ENCODE measurements around the gene STAT3. TPM values are rescaled to one million over a fixed set of nuclear protein-coding genes. Genes with fewer than 3 reads are reported as not detected.

Gene STAT3
- total RNA-seq, 1 experiment from 2014 or later = 61.0 TPM

DNA sequence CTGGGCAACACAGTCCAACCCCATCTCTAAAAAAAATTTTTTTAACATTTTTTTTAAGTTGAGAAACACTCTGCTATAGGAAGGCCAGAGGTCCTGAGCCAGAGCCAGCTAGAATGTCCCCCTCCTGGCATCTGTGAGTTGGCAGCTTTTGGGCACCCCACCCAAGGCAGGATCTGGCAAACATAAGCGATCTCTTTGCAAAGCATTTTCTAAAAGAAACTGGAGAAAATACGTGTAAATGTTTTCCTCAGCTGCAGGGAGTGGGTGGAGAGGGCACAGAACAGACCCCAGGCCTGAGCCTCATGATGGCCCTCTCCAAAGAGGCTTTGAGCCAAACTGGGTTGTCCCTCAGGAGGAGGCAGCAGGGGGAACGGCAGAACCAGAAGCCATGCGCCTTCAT, 23.1 kb upstream of the STAT3 start:
- peaks cover 95% of the 10 kb centered on the region for H3K79me2 ChIP-seq (ENCODE audit: insufficient read depth, low read length)
- no peak for TF ChIP-seq EGR1 (IDR thresholded peaks at IDR 0.05; ENCODE audit: low read depth)
- TF ChIP-seq SRF (IDR thresholded peaks at IDR 0.05; ENCODE audit: low read depth) = no peak
- TF ChIP-seq TCF7L2 (IDR thresholded peaks at IDR 0.05; ENCODE audit: borderline replicate concordance, extremely low read depth, insufficient read depth, insufficient read length) = no peak
- TF ChIP-seq JUND (IDR thresholded peaks at IDR 0.05) = no peak
- no peak for TF ChIP-seq FOSL1 (IDR thresholded peaks at IDR 0.05; ENCODE audit: low read depth)
- TF ChIP-seq SP1 (IDR thresholded peaks at IDR 0.05; ENCODE audit: low read depth) = no peak
- TF ChIP-seq POLR2AphosphoS5 (IDR thresholded peaks at IDR 0.05; ENCODE audit: low read depth, low read length) = no peak
- TF ChIP-seq EZH2 (IDR thresholded peaks at IDR 0.05) = no peak
- no peak for TF ChIP-seq ZNF274 (IDR thresholded peaks at IDR 0.05; ENCODE audit: low read depth, low read length)
- no peak for TF ChIP-seq REST (IDR thresholded peaks at IDR 0.05; ENCODE audit: low read depth)
- no peak for TF ChIP-seq RAD21 (IDR thresholded peaks at IDR 0.05; ENCODE audit: low read depth)
- TF ChIP-seq YY1 (IDR thresholded peaks at IDR 0.05; ENCODE audit: extremely low read depth, insufficient replicate concordance, low read depth, low read length) = no peak
- TF ChIP-seq POLR2A (IDR thresholded peaks at IDR 0.05; ENCODE audit: borderline replicate concordance, extremely low read depth, insufficient read depth, insufficient read length) = no peak
- TF ChIP-seq, protein P1, sequence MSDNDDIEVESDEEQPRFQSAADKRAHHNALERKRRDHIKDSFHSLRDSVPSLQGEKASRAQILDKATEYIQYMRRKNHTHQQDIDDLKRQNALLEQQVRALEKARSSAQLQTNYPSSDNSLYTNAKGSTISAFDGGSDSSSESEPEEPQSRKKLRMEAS (IDR thresholded peaks at IDR 0.05) = no peak
- no peak for TF ChIP-seq CEBPB (IDR thresholded peaks at IDR 0.05; ENCODE audit: low read depth)
- TF ChIP-seq CBX3 (IDR thresholded peaks at IDR 0.05; ENCODE audit: low read depth) = no peak
- TF ChIP-seq, protein P2, sequence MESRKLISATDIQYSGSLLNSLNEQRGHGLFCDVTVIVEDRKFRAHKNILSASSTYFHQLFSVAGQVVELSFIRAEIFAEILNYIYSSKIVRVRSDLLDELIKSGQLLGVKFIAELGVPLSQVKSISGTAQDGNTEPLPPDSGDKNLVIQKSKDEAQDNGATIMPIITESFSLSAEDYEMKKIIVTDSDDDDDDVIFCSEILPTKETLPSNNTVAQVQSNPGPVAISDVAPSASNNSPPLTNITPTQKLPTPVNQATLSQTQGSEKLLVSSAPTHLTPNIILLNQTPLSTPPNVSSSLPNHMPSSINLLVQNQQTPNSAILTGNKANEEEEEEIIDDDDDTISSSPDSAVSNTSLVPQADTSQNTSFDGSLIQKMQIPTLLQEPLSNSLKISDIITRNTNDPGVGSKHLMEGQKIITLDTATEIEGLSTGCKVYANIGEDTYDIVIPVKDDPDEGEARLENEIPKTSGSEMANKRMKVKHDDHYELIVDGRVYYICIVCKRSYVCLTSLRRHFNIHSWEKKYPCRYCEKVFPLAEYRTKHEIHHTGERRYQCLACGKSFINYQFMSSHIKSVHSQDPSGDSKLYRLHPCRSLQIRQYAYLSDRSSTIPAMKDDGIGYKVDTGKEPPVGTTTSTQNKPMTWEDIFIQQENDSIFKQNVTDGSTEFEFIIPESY (IDR thresholded peaks at IDR 0.05; ENCODE audit: extremely low read depth, insufficient replicate concordance, low read length) = no peak
- TF ChIP-seq SIN3A (IDR thresholded peaks at IDR 0.05; ENCODE audit: low read depth) = no peak
- peaks cover 0 to 4% of the 10 kb centered on the region in 2 experiments; a peak in 1 of 4 replicates for H3K36me3 ChIP-seq (ENCODE audit: control insufficient read depth in 1 of 2, insufficient read depth in 2 of 2, low read length in 2 of 2)
- no peak overlapping the region for H3K27ac ChIP-seq (ENCODE audit: low read depth, low read length)
- H3K4me1 ChIP-seq (ENCODE audit: control insufficient read depth in 1 of 2, insufficient read depth in 2 of 2, low read length in 2 of 2) = peaks cover 51 to 80% of the 10 kb centered on the region in 2 experiments
- ChIA-PET RAD21 (ENCODE audit: low non-redundant PET in 1 of 2, low total read pairs in 2 of 2, uncharacterized antibody in 2 of 2, unreplicated experiment in 2 of 2) (interaction anchor here in 1 of 2 experiments (0.9 kb wide), 1 partner anchor 116 kb away, joined by 4 read pairs; no protein-coding TSS in a partner anchor), CTCF (interaction anchor here (1.2 kb wide), 1 partner anchor 9 kb away, joined by 5 read pairs; no protein-coding TSS in a partner anchor), POLR2A (interaction anchor here (0.7 to 7.9 kb wide), 2 partner anchors 10 to 32 kb away, joined by 3 to 88 read pairs; partner anchors contain the start of gene CAVIN1)
- no peak overlapping the region for H2AFZ ChIP-seq (ENCODE audit: low read depth, low read length, poor library complexity, severe bottlenecking)
- H4K20me1 ChIP-seq (ENCODE audit: insufficient read depth) = peaks cover 6% of the 10 kb centered on the region; the same call in 1 of the 2 replicates
- BruUV-seq (replicated peaks) = no TSS peak
- no peak overlapping the region for H3K4me3 ChIP-seq (replicated peaks in 1 of 2; ENCODE audit: low read depth in 1 of 2, low read length in 2 of 2)
- H3K27me3 ChIP-seq (ENCODE audit: insufficient read depth, low read length) = no peaks in the 10 kb centered on the region
- H3K9me2 ChIP-seq (ENCODE audit: insufficient read depth) = no peaks in the 10 kb centered on the region
- DNase-seq (ENCODE audit: low read depth, low spot score) (no peak), ATAC-seq (no peak)
- 0 out of 2 replicates have a peak overlapping the region, but pooled peaks have one; percentile 11 for H3K9ac ChIP-seq (ENCODE audit: low read length)
- intact Hi-C loops (cut with micrococcal nuclease) = no loop called here
- peak overlapping the region; percentile 25; the same call in 1 of the 2 replicates for H3K4me2 ChIP-seq (ENCODE audit: low read length)
- H3K9me3 ChIP-seq (ENCODE audit: control insufficient read depth in 1 of 2, insufficient read depth in 1 of 2, low read depth in 1 of 2, low read length in 2 of 2) = no peaks in the 10 kb centered on the region
